HG02588 (cell line): ENCODE measurements around the gene EIF5.

Experiments used
- ATAC-seq: cut with Tn5 transposase; IDR thresholded peaks from one replicate; pipeline ENCODE4 v1.9.1; 2021; ENCODE audit warnings: mild to moderate bottlenecking, moderate library complexity; ENCODE audit not compliant: unreplicated experiment

EIF5 gene

GRCh38 chr14:103391048-103391447 lies 57.0 kb downstream of the EIF5 start:
- ATAC-seq, result no peak

GRCh38 chr14:103392106-103392505 lies 58.1 kb downstream of the EIF5 start:
- no peak for ATAC-seq

GRCh38 chr14:103392572-103392971 lies 58.5 kb downstream of the EIF5 start:
- ATAC-seq, result no peak

GRCh38 chr14:103393070-103393469 lies 59.0 kb downstream of the EIF5 start:
- no peak for ATAC-seq

- ATAC-seq, result no peak
Observed at GRCh38 chr14:103393676-103394626, 59.9 kb downstream of the EIF5 start.
